Thoracic aorta (tissue), 2 donors: Measurements from ENCODE around the gene SLC14A1. TPM values are rescaled to one million over a fixed set of nuclear protein-coding genes. Genes with fewer than 3 reads are reported as not detected.

Experiments
- ATAC-seq: fragments of 150-250 bp; one replicate; pipeline ENCODE4 v1.8.0; 2017; ENCODE audit warnings: low read depth; ENCODE audit not compliant: insufficient number of reproducible peaks, low FRiP score
- DNase-seq: peaks from one replicate; pipeline ENCODE4 v3.0.0-alpha.2; 2020; ENCODE audit warnings: low spot score
- H3K27ac ChIP-seq, 2 donors: fragments of 200-600 bp; sonication (generic); 1 replicate in 1 of 2; 2 replicates in 1 of 2; pipeline ENCODE4 v1.5.1; 2016; ENCODE audit warnings: mild to moderate bottlenecking in 2 of 2, moderate library complexity in 2 of 2
- H3K27me3 ChIP-seq: fragments of 200-600 bp; sonication (generic); replicated peaks from 2 replicates; pipeline ENCODE4 v1.6.0; 2016; ENCODE audit warnings: mild to moderate bottlenecking; ENCODE audit not compliant: insufficient read depth
- H3K36me3 ChIP-seq: fragments of 200-600 bp; sonication (generic); one replicate; pipeline ENCODE4 v1.5.1; 2016
- H3K4me1 ChIP-seq, 2 donors: fragments of 200-600 bp; sonication (generic); 1 replicate in 1 of 2; 2 replicates in 1 of 2; pipeline versions ENCODE4 v1.5.1 to v1.6.0; 2016; ENCODE audit warnings: low read depth in 2 of 2, mild to moderate bottlenecking in 1 of 2; ENCODE audit not compliant: control insufficient read depth in 1 of 2
- H3K4me3 ChIP-seq: fragments of 200-600 bp; sonication (generic); 2 replicates; pipeline ENCODE4 v1.5.1; 2016; ENCODE audit warnings: mild to moderate bottlenecking
- H3K9me3 ChIP-seq: fragments of 200-600 bp; sonication (generic); 2 replicates; pipeline ENCODE4 v1.5.1; 2016
- total RNA-seq, 2 donors: library from RNA; depleted of rRNA; stranded (reverse); fragments of >200 nt; gene quantifications; one replicate each; pipeline versions ENCODE4 v1.1.0 to v1.2.3, GENCODE V29; 2016
- TF ChIP-seq, protein P1 (sequence below): fragments of 200-600 bp; sonication (generic); IDR thresholded peaks from one replicate; pipeline ENCODE4 v1.5.1; 2019; ENCODE audit warnings: antibody characterized with exemption

Gene SLC14A1
- total RNA-seq, 2 donors from 2014 or later: 76.3 to 86.2 TPM

GRCh38 chr18:45792506-45793263 lies 68.7 kb downstream of the SLC14A1 start:
- Histone ChIP-seq H3K4me1 (no peaks in the 10 kb centered on the region), H3K4me3 (no peak overlapping the region), H3K36me3 (no peaks in the 10 kb centered on the region), H3K27me3 (no peaks in the 10 kb centered on the region), H3K9me3 (no peaks in the 10 kb centered on the region), H3K27ac (no peak overlapping the region)
- no peak for ATAC-seq
- TF ChIP-seq, protein P1, sequence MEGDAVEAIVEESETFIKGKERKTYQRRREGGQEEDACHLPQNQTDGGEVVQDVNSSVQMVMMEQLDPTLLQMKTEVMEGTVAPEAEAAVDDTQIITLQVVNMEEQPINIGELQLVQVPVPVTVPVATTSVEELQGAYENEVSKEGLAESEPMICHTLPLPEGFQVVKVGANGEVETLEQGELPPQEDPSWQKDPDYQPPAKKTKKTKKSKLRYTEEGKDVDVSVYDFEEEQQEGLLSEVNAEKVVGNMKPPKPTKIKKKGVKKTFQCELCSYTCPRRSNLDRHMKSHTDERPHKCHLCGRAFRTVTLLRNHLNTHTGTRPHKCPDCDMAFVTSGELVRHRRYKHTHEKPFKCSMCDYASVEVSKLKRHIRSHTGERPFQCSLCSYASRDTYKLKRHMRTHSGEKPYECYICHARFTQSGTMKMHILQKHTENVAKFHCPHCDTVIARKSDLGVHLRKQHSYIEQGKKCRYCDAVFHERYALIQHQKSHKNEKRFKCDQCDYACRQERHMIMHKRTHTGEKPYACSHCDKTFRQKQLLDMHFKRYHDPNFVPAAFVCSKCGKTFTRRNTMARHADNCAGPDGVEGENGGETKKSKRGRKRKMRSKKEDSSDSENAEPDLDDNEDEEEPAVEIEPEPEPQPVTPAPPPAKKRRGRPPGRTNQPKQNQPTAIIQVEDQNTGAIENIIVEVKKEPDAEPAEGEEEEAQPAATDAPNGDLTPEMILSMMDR: no peak
- DNase-seq: no peak

GRCh38 chr18:45793264-45793965 lies 69.4 kb downstream of the SLC14A1 start:
- no peak for ATAC-seq
- H3K36me3 ChIP-seq: no peaks in the 10 kb centered on the region
- H3K27ac ChIP-seq: no peak overlapping the region
- no peaks in the 10 kb centered on the region for H3K9me3 ChIP-seq
- no peak overlapping the region for H3K4me3 ChIP-seq
- no peaks in the 10 kb centered on the region for H3K4me1 ChIP-seq
- DNase-seq: no peak
- TF ChIP-seq, protein P1: no peak
- H3K27me3 ChIP-seq: no peaks in the 10 kb centered on the region

DNA sequence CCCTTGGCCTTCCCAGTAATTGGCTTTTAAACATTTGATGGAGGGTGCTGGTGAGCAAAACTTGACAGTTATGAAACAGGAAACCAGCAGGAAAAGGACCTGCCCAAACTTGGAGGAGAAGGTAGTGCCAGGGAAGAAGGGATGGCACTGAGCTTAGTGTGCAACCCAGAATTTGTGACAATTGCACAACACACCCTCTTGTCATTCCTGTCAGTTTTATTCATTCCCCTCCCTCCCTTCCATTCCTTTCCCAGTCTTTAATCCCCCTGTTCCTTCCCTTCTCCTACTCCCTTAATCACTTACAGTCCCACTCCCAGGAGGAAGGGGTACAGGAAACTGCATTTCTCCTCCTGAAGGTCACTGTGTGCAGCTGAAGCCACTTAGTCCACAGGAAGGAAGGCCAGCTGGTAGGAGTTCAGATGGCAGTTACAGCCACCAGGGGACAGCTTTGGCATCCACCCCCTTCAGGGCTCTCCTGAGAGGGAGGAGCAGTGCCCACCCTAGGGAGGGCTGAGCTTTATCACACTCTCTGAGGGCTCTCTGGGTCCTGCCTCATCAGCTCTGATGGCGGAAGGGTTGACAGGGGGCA lies 77.5 kb downstream of the SLC14A1 start:
- peaks cover 5 to 23% of the 10 kb centered on the region in 2 donors for H3K4me1 ChIP-seq
- DNase-seq: no peak
- no peak overlapping the region for H3K27ac ChIP-seq
- TF ChIP-seq, protein P1: no peak
- no peak overlapping the region for H3K4me3 ChIP-seq
- ATAC-seq: no peak
- H3K27me3 ChIP-seq: no peaks in the 10 kb centered on the region
- H3K36me3 ChIP-seq: no peaks in the 10 kb centered on the region
- H3K9me3 ChIP-seq: no peaks in the 10 kb centered on the region

Other genes with a start within 250 kb of the SLC14A1 start
- under 1 TPM in 1 of 2 donors, not detected in 1; 0.35 TPM for gene SLC14A2, start 108.7 kb upstream of the SLC14A1 start, total RNA-seq
- under 1 TPM; 0.49 to 0.54 TPM for gene SIGLEC15, start 101.5 kb downstream of the SLC14A1 start, total RNA-seq
- 10 to 100 TPM; 46.0 to 47.9 TPM for gene EPG5, start 243.1 kb downstream of the SLC14A1 start, total RNA-seq